ENCODE measurements around the gene HIVEP2. TPM values are rescaled to one million over a fixed set of nuclear protein-coding genes. Genes with fewer than 3 reads are reported as not detected.

Gene HIVEP2
- total RNA-seq, 2 experiments from 2014 or later = 48.4 to 48.6 TPM

DNA sequence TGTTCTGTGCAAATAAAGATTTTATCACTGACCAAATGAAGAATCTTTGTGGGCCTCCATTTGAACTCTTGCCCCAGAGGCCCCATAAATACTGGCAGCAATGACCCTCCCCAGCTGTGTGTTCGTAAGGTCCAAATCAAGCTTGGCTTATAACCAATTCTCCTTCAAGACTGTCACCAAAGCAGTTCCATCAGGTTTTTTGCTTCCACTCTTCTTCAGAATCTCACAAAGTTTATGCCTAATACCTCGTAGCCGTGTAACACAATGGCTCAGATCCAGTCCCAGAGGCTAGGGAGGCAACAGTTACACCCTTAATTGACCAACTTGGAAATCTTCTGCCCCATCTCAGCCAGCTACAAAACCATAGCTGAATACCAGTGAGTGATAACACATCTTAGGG is 120.5 kb downstream of the HIVEP2 start:
- Mint-ChIP-seq H3K4me3 (peak overlapping the region; percentile 57), H3K36me3 (ENCODE audit: low read depth) (peaks cover 48% of the 10 kb centered on the region), H3K9me3 (no peaks in the 10 kb centered on the region), H3K27ac (peak overlapping the region; percentile 84), H3K27me3 (no peaks in the 10 kb centered on the region), H3K4me1 (ENCODE audit: low read depth) (peaks cover 88% of the 10 kb centered on the region)
- TF ChIP-seq, protein P1, sequence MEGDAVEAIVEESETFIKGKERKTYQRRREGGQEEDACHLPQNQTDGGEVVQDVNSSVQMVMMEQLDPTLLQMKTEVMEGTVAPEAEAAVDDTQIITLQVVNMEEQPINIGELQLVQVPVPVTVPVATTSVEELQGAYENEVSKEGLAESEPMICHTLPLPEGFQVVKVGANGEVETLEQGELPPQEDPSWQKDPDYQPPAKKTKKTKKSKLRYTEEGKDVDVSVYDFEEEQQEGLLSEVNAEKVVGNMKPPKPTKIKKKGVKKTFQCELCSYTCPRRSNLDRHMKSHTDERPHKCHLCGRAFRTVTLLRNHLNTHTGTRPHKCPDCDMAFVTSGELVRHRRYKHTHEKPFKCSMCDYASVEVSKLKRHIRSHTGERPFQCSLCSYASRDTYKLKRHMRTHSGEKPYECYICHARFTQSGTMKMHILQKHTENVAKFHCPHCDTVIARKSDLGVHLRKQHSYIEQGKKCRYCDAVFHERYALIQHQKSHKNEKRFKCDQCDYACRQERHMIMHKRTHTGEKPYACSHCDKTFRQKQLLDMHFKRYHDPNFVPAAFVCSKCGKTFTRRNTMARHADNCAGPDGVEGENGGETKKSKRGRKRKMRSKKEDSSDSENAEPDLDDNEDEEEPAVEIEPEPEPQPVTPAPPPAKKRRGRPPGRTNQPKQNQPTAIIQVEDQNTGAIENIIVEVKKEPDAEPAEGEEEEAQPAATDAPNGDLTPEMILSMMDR (IDR thresholded peaks at IDR 0.05) = no peak
- peaks cover 17% of the 10 kb centered on the region for H3K36me3 ChIP-seq (ENCODE audit: insufficient read depth, low read length)
- H3K27me3 ChIP-seq (ENCODE audit: control insufficient read depth in 1 of 2, insufficient read depth in 2 of 2, low read length in 2 of 2) = no peaks in the 10 kb centered on the region
- peaks cover 47% of the 10 kb centered on the region for H3K4me1 ChIP-seq (ENCODE audit: insufficient read depth, low read length)
- intact Hi-C loops (cut with DNase I, micrococcal nuclease) = loop anchor here in 1 of 2 experiments (5.0 kb wide), 1 partner anchor 33 kb away; no protein-coding TSS in a partner anchor
- H3K27ac ChIP-seq (ENCODE audit: low read depth in 1 of 2, low read length in 2 of 2) = no peak overlapping the region
- POLR2A ChIA-PET = interaction anchor here (0.9 to 1.7 kb wide), 4 partner anchors 10 to 58 kb away, joined by 3 to 6 read pairs (median 4); no protein-coding TSS in a partner anchor
- no peak for DNase-seq
- H3K4me3 ChIP-seq (ENCODE audit: low read length) = no peak overlapping the region
- no peaks in the 10 kb centered on the region for H3K9me3 ChIP-seq (ENCODE audit: control insufficient read depth in 1 of 2, insufficient read depth in 1 of 2, low read length in 2 of 2)
- no peak for ATAC-seq (ENCODE audit: poor library complexity)
- CTCF ChIA-PET = interaction anchor here (0.9 to 1.3 kb wide), 2 partner anchors 10 to 202 kb away, joined by 3 read pairs; no protein-coding TSS in a partner anchor

DNA sequence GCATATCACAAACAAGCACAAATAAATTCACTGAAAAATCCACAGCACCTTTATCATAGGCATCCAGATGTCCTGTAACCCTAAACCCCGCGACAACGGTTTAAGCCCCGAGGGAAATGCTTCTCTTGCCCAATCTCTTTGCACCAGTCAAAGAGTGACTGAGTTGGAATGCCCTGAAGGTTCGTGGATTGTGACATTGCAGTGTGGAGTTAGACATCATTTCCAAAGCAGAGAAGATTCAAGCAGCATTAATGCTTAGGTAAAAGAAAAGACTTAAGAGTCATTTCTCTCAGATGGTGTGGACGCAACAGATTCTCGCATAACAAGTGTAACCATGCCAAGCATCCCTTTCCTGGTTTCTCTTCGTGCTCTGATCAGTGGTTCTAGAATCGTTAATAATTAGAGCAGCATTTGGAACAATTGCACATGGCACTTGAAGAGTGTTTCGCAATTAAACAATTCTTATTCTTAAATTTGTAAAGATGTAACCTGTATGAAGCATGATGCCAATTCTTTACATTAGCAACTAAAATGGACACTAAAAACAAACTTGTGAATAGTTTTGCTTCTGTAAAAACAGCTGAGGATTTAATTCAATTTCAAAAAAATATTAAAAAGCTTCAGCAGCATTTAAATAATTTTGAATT is 121.6 kb downstream of the HIVEP2 start:
- H3K27ac ChIP-seq (ENCODE audit: low read depth in 1 of 2, low read length in 2 of 2) = peak overlapping the region in 1 of 2 donors; percentile 8
- peaks cover 17% of the 10 kb centered on the region for H3K36me3 ChIP-seq (ENCODE audit: insufficient read depth, low read length)
- Mint-ChIP-seq H3K27me3 (no peaks in the 10 kb centered on the region), H3K4me3 (peak overlapping the region; percentile 11), H3K36me3 (ENCODE audit: low read depth) (peaks cover 41% of the 10 kb centered on the region), H3K27ac (peak overlapping the region; percentile 82), H3K9me3 (no peaks in the 10 kb centered on the region), H3K4me1 (ENCODE audit: low read depth) (peaks cover 84% of the 10 kb centered on the region)
- ATAC-seq (ENCODE audit: poor library complexity) (no peak), DNase-seq (no peak)
- intact Hi-C loops (cut with DNase I, micrococcal nuclease) = loop anchor here (2.0 to 5.0 kb wide), 2 partner anchors 15 to 34 kb away; no protein-coding TSS in a partner anchor
- H3K4me3 ChIP-seq (ENCODE audit: low read length) = no peak overlapping the region
- no peaks in the 10 kb centered on the region for H3K9me3 ChIP-seq (ENCODE audit: control insufficient read depth in 1 of 2, insufficient read depth in 1 of 2, low read length in 2 of 2)
- no peaks in the 10 kb centered on the region for H3K27me3 ChIP-seq (ENCODE audit: control insufficient read depth in 1 of 2, insufficient read depth in 2 of 2, low read length in 2 of 2)
- TF ChIP-seq, protein P1 (IDR thresholded peaks at IDR 0.05) = no peak
- peaks cover 48% of the 10 kb centered on the region for H3K4me1 ChIP-seq (ENCODE audit: insufficient read depth, low read length)
- POLR2A ChIA-PET = interaction anchor here (0.7 to 1.7 kb wide), 5 partner anchors 11 to 105 kb away, joined by 3 to 6 read pairs (median 3); no protein-coding TSS in a partner anchor
- CTCF ChIA-PET = interaction anchor here (1.0 to 1.3 kb wide), 2 partner anchors 71 to 203 kb away, joined by 3 read pairs; no protein-coding TSS in a partner anchor

DNA sequence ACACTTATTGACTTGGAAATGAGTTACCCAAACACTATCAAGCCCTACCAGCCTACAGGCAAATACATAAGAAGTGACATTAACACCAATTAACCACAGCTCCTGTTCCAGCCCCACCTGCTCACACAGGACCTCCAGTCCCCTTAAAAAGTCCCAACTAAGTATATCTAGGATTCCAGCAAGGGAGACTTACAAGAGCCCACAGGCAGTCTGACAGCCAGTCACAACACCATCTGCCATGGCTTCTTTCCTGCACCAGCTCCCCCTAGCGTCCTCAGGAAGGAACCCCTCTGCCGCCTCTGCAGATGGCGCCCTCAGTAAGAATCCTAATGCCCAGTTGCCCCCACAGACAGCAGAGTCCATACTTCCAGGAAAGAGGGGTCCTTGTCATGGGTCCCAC is 122.1 kb downstream of the HIVEP2 start:
- Histone ChIP-seq H3K4me3 (ENCODE audit: low read length) (no peak overlapping the region), H3K27ac (ENCODE audit: low read depth in 1 of 2, low read length in 2 of 2) (peak overlapping the region; percentile 8 to 56), H3K9me3 (ENCODE audit: control insufficient read depth in 1 of 2, insufficient read depth in 1 of 2, low read length in 2 of 2) (no peaks in the 10 kb centered on the region), H3K27me3 (ENCODE audit: control insufficient read depth in 1 of 2, insufficient read depth in 2 of 2, low read length in 2 of 2) (no peaks in the 10 kb centered on the region), H3K4me1 (ENCODE audit: insufficient read depth, low read length) (peaks cover 53% of the 10 kb centered on the region), H3K36me3 (ENCODE audit: insufficient read depth, low read length) (peaks cover 17% of the 10 kb centered on the region)
- Mint-ChIP-seq H3K4me1 (ENCODE audit: low read depth) (peaks cover 78% of the 10 kb centered on the region), H3K9me3 (no peaks in the 10 kb centered on the region), H3K27ac (peak overlapping the region; percentile 82), H3K27me3 (no peaks in the 10 kb centered on the region), H3K4me3 (peak overlapping the region; percentile 11), H3K36me3 (ENCODE audit: low read depth) (peaks cover 37% of the 10 kb centered on the region)
- peak in 2 of 14 experiments; percentile 57 to 65 for DNase-seq
- ChIA-PET POLR2A (interaction anchor here (0.6 to 1.7 kb wide), 4 partner anchors 12 to 106 kb away, joined by 3 to 6 read pairs (median 3); no protein-coding TSS in a partner anchor), CTCF (interaction anchor here (1.0 kb wide), 1 partner anchor 71 kb away, joined by 3 read pairs; no protein-coding TSS in a partner anchor)
- TF ChIP-seq, protein P1 (IDR thresholded peaks at IDR 0.05) = peak; percentile 27
- intact Hi-C loops (cut with DNase I, micrococcal nuclease) = loop anchor here (2.0 to 5.0 kb wide), 2 partner anchors 14 to 34 kb away; no protein-coding TSS in a partner anchor
- ATAC-seq (ENCODE audit: poor library complexity) = no peak
